AG08396 (cell line): ENCODE results near the gene THOC2.
A peak's percentile ranks its signal among the peaks of the same experiment; 100 is the strongest.
"Not testable (repeated sequence)": the region's sequence is repeated elsewhere in the genome, so short reads cannot be mapped to it uniquely, and the experiment has no call there.

Source experiments
- DNase-seq: peaks from one replicate; pipeline ENCODE4 v3.0.0; 2012; ENCODE audit warnings: low spot score, mixed read lengths

The THOC2 gene

DNA sequence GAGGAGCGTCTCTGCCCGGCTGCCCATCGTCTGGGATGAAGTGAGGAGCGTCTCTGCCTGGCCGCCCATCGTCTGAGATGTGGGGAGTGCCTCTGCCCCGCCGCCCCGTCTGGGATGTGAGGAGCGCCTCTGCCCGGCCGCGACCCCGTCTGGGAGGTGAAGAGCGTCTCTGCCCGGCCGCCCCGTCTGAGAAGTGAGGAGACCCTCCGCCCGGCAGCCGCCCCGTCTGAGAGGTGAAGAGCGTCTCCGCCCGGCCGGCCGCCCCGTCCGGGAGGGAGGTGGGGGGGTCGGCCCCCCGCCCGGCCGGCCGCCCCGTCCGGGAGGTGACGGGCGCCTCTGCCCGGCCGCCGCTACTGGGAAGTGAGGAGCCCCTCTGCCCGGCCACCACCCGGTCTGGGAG lies 1.2 kb upstream of the THOC2 start:
- DNase-seq: not testable (repeated sequence)

DNA sequence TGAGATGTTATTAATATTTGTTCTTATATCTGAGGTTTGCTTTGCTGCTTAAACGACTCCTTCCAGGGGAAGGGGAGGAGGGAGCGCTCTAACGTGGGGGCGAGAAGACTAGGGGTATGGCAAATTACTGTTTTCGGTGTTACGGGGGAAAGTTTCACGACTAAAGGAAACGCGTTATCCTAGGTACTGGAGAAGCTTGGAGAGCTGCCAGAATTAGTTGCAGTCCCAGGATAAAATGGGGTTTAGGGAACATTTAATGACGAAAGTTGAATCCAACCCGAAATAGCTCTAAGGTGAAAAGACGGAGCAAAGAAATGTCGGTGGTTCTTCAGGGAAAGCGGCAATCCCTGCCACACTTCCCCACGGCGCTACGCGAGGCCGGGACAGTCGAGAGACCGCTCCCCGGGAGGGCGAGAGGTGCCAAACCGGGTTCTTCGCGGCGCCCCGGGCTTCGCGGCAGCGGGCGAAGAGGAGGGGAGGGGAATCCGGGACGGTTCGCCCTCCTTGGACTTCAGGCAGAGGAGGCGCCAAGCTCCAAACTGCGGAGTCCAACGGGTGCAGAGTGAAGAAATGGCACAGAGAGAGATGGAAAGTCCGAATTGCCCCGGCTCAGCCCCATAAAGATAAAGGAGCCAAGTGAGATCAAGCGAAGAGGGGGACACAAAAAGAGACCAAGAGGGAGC lies 724 bp downstream of the THOC2 start:
- peak; percentile 29 for DNase-seq

DNA sequence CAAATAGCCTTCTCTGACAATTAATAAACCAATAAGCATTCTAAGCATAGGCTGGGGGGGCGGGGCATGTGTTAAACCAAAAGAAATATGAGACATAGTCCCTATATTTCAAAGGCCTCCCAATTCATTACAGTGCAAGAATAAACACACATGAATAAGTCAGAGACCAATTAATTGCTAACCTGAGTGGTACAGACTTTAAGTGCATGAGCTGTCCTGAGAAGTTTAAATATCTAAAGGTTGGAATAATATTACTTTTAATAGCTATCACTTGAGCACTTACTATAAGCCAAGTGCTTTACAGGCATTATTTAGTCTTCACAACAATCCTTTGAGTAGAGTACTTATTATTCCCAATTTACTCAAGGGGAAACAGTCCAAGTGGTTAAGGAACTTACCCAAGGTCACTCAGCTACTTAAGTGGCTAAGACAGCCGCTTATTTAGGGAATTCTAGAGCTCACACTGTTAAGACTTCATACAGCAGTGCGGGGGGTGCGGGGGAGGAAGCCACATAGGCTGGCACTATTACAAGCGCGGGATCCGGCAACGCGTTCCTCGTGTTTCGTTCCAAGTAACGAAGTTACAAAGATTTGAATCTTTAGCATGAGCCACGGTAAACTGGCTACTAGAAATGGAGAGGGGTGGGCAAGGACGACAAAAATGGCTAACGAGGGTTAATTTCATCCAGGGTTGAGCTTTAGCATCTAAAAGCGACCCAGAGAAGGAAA lies 1.4 kb downstream of the THOC2 start:
- DNase-seq: peak; percentile 22

DNA sequence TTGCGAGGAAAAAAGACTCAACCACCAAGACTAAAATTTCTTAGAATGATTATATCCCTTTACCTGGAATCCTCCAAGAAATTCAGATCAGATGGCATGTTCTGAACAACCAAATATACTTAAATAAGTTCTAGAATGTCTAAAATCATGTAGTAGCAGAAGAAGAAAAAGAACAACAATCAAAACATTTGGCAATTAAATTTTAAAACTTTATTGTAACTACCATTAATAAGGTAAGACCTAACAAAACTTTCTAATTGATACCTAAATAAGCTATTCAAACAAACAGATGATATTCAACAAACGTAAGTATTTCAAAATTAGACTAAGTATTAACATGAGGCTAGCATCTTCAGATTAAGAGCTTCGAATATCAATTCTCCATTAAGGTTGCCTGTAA lies 4.3 kb downstream of the THOC2 start:
- DNase-seq: no peak

DNA sequence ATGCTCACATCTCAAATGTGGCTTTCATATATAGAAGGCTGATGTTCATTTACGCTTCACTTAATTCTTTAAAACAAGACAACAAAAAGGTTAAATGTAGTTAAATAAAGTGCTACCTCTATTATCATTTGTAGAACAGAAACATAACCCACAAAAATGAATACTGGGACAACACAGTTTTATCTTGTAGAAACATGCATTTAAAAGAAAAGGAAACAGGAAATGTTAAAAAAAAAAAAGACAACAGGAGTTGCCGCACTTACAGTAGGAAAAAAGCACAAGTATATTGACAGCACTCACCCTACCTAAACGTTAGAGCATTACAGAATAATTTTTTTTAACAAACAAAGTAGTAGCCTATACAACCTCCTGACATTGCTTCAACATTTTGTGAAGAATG lies 4.8 kb downstream of the THOC2 start:
- DNase-seq: no peak

DNA sequence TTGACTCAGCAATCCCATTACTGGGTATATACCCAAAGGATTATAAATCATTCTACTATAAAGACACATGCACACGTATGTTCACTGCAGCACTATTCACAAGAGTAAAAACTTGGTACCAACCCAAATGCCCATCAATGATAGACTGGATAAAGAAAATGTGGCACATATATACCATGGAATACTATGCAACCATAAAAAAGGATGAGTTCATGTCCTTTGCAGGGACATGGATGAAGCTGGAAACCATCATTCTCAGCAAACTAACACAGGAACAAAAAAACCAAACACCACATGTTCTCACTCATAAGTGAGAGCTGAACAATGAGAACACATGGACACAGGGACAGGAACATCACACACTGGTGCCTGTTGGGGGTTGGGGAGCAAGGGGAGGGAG lies 10.7 kb downstream of the THOC2 start:
- DNase-seq: not testable (repeated sequence)

DNA sequence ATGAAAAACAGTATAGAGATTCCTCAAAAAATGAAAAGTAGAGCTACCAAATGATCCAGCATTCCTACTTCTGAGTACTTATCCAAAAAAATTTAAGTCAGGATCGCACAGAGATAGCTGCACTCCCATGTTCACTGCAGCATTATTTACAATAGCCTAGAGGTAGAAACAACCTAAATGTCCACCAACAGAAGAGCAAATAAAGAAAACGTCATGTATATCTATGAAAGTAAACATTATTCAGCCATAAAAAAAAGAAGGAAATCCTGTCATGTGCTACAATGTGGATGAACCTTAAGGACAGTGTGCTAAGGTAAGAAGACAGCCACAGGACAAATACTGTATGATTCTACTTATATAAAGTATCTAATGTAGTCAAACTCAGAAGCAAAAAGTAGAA lies 12.4 kb downstream of the THOC2 start:
- DNase-seq: no peak

DNA sequence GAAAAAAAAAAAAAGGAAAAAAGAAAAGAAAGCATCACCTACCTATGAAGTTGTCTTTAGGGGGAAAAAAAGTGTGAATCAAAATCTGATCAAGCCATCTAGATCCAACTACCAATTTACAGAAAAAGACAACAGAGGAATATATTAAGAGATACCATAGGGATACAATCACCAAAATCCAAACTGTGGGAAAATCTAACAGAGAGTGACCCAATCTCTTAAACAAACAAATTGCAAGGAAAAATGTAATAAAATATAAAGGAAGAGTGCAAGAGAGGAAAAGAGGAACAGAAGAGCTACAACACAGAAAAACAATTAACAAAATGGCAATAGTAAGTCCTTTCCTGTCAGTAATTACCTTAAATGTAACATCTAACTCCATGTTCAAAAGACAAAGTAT lies 19.0 kb downstream of the THOC2 start:
- no peak for DNase-seq

DNA sequence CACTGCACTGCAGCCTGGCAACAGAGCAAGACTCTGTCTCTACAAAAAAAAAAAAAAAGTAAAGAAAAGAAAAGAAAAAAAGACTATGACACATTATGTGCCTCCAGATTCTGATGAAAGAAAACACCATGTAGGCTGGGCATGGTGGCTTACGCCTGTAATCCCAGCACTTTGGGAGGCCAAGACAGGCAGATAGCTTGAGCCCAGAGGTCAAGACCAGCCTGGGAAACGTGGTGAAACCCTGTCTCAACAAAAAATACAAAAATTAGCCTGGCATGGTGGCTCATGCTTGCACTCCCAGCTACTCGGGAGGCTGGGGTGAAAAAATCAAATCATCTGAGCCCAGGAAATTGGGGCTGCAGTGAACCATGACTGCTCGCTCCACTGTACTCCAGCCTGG lies 19.4 kb downstream of the THOC2 start:
- DNase-seq: no peak

DNA sequence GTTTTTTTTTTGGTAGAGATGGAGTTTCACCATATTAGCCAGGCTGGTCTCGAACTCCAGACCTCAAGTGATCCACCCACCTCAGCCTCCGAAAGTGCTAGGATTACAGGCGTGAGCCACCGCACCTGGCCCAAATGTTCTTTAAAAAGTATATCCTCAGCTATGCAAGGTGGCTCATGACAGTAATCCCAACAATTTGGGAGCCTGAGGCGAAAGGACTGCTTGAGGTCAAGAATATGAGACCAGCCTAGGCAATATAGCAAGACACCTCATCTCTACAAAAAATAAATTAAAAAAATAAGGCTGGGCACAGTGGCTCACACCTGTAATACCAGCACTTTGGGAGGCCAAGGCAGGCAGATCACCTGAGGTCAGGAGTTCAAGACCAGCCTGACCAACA lies 21.7 kb downstream of the THOC2 start:
- not testable (repeated sequence) for DNase-seq

DNA sequence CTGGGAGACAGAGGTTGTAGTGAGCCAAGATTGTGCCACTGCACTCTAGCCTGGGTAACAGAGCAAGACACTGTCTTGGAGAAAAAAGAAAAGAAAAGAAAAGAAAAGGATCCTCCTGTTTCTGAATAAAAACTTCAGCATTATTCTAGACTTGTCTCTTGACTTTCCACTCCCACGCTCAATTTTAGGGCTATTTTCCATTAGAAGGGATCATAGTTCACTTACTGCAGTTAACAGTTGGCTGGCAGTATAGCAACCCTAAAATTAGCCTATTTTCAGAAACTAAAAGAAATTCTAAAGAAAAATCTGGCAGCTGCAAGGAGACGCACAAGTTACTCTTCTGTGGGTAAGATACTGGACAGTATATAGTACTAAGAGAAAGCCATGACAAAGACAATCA lies 28.1 kb downstream of the THOC2 start:
- DNase-seq: no peak

DNA sequence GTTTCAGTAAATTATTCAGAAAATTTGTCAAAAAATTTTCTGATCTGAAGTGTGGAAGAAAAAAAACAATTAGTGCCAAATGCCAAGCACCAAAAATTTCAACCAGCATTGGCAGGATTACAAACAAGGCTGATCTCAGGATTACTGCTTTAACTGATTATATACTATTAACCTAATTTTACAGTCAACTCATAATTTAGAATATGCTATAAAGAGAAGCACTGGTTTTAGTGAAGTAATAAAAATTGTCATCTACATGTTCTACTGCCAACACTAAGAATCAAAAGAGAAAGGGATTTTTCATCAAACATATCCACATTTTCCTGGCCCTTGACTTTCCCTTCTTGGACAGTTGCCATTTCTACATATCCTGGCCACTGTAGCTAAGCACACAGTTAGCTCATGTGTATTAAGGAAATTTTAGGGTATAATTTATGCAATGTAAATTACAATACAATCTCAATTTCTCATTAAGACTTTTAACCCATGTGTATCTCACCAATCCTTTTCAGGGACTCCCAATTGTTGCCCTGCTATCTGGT lies 33.8 kb downstream of the THOC2 start:
- DNase-seq: no peak

DNA sequence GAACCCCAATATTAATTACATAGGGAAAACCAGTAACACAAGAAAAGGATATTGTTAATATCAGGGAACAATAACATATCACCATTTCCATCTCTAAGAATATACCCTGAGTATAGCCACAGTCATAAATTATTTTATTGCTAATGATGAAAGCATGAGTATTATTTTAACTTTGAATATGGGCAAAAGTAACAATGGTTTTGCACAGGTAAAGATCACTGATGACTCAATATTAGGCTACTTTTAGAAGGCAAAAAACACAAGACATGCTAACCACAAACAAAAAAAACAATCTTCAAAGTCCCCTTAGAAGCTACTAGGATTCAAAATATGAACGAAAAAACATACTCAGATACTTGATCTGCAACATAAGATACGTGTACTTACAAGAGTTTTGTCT lies 36.5 kb downstream of the THOC2 start:
- no peak for DNase-seq

DNA sequence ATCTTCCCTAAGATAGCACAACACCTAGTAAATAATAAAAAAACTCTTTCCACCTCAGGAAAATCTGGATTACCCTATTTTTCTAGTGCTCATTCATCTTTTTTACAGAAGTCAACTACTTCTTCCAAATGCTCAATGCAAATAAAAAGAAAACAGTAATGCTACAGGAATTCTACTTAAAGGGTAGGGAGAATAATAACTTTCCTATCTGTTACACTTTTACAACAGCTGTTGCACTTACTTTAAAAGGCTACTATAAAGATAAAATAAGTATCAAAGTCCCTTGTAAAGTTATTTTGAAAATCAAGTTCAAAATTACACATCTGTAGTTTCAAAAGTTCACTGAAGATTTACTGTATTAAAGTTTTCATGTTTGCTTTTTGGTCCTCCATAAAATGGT lies 37.6 kb downstream of the THOC2 start:
- no peak for DNase-seq

DNA sequence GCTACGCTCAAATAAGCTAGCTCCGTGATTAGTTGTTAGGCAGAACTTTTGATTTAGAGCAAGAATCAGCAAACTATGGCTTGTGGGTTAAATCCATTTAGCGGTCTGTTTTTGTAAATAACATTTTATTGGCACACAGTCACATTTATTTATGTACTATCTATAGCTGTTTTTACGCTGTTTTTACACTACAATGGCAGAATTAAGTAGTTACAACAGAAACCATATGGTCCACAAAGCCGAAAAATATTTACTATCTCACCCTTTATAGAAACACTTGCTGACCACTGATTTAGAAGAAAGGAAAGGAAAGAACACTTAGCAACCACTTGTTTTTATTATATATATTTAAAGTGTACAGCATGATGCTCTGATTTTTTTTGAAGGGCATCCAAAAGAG lies 41.1 kb downstream of the THOC2 start:
- no peak for DNase-seq

DNA sequence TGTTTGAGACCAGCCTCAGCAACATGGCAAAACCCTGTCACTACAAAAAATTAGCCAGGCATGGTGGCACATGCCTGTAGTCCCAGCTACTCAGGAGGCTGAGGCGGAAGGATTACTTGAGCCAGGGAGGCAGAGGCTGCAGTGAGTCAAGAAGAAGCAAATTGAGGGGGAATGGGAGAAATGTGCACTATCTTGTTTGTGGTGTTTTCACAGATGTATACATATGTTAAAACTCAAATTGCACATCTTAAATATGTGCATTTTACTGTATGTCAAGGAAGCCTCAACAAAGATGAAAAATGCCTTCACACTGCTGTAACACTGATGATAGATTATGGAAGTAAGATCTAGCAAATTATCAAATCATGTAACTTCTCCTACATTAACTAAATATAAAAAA lies 44.3 kb downstream of the THOC2 start:
- DNase-seq: no peak

DNA sequence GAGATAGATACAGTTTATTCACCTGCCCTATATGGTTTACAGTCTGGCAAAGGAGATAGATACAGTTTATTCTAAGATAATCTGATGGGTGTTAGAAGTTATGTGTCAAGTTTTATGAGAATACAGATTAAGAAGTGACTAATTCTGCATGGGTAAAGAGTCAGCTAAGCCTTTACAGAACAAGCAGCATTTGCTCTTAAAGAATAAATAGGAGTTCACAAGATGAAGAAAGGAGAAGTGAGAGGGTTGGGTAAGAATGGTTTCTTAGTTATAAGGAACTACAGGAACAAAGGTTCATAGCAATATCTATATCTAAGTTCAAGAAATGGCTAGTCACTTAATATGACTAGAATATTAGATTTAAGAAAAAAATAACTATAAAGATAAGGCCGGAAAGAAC lies 47.6 kb downstream of the THOC2 start:
- DNase-seq: no peak

DNA sequence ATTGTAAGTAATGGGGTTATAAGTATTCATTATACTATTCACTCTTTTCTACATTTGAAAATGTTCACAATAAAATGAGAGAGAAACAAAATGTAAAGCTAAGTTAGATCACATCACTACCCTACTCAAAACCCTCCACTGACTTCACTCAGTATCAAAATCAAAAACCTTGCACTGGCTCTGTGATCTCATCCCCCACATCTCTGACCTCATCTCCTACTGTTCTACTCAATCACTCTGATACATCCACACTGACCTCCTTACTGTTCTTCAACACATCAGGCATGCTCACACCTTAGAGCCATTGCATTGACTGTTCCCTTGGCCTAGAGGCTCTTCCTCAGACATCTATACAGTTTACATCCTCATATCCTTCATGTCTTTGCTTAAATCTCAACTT lies 50.7 kb downstream of the THOC2 start:
- no peak for DNase-seq

DNA sequence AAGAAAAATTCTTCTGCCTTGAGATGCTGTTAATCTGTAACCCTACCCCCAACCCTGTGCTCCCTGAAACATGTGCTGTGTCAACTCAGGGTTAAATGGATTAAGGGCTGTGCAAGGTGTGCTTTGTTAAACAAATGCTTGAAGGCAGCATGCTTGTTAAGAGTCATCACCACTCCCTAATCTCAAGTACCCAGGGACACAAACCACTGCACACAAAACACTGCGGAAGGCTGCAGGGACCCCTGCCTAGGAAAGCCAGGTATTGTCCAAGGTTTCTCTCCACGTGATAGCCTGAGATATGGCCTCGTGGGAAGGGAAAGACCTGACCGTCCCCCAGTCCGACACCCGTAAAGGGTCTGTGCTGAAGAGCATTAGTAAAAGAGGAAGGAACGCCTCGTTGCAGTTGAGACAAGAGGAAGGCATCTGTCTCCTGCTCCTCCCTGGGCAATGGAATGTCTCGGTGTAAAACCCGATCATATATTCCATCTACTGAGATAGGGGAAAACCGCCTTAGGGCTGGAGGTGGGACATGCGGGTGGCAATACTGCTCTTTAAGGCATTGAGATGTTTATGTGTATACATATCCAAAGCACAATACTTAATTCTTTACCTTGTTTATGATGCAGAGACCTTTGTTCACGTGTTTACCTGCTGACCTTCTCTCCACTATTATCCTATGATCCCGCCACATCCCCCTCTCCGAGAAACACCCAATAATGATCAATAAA lies 53.0 kb downstream of the THOC2 start:
- DNase-seq: not testable (repeated sequence)

DNA sequence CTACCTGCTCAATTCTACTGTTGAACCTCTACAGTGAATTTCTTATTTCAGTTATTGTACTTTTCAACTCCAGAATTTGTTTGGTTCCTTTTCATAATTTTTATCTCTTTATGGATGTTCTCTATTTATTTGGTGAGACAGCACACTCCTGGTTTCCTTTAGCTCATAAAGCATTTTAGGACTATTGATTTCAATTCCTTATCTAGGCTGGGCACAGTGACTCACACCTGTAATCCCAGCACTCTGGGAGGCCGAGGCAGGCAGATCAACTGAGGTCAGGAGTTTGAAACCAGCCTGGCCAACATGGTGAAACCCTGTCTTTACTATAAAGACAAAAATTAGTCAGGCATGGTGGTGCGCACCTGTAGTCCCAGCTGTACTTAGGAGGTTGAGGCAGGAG lies 57.7 kb downstream of the THOC2 start:
- no peak for DNase-seq

DNA sequence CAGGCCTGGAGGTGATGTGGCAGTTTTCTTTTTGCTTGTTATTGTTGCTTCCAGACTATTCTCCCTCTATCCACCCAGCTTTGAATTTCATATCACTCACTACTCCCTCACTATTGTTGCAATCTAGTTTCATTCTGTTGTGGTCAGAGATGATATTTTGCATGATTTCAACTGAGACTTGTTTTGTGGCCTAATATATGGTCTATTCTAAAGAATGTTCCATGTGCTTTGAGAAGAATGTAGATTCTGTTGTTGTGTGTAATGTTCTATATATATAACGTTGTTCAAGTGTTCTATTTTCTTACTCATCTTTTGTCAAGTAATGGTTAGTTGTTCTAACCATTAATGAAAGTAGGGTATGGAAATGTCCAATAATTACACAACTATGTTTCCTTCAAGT lies 59.0 kb downstream of the THOC2 start:
- DNase-seq: no peak

DNA sequence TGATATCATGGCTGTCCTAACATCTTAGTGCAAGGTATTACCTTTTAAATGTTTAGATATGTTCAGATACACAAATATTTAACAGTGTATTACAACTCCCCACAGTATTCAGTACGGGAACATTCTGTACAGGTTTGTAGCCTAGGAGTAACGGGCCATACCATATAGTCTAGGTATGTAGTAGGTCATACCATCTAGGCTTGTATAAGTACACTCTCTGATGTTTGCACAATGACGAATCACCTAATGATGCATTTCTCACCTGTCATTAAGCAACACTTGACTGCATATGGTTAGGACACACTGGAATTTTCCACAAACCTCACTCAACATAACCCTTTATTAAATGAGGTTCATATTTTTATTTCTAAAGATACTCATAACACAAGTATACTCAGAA lies 67.7 kb downstream of the THOC2 start:
- no peak for DNase-seq
